Measurements from ENCODE around the gene MIGA2. TPM values are rescaled to one million over a fixed set of nuclear protein-coding genes. Genes with fewer than 3 reads are reported as not detected.

The MIGA2 gene
- total and polyA plus RNA-seq, 2 of the 8 experiments (the other 6 are each of a cell fraction or from before 2014, with no cell fraction given): 24.6 to 39.0 TPM

DNA sequence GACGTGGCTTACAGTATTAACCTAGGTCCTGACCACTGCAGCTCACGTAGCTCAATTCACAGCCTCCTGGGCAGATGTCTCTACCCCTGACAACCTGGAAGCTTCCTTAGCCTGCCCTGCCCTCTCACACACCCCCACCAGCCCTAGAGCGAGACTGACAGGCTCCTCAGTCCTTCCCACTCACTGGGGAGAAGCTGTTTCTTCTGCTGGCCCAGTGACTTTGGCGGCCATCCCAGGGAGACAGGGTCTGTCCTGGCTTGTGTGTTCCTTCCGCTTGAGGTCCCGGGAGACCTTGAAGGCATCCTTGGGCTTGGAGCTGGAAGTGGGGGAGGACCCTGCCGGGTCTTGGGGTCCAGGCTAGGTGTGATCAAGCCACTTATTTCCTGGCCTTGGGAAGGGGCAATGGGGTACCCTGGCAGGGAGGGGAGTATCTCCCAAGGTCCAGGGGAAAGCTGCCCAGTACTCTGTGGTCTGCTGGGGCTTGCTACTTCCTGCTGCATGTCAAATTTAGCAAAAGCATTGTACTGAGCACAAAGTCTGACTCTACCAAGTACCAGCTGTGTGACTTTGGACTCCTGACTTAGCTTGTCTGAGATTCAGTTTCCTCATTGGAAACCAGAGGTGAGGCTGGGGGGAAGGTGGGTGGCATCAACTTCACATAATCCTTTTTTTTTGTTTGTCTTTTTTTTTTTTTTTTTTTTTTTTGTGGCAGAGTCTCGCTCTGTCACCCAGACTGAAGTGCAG is 1.9 kb downstream of the MIGA2 start:
- Histone ChIP-seq H3K23ac (ENCODE audit: insufficient read length) (no peak overlapping the region), H3K4ac (replicated peaks; ENCODE audit: insufficient read length, low read depth, low read length) (no peak overlapping the region), H3K4me2 (ENCODE audit: insufficient read depth in 1 of 2, low read depth in 2 of 2, low read length in 2 of 2) (peak overlapping the region in 1 of 2 experiments; percentile 78; a peak in 1 of 4 replicates), H3K27me3 (replicated peaks in 1 of 4; ENCODE audit: control insufficient read depth in 3 of 4, extremely low read depth in 1 of 4, insufficient read depth in 3 of 4, low read length in 3 of 4) (no peaks in the 10 kb centered on the region), H3K36me3 (ENCODE audit: control insufficient read depth in 2 of 4, insufficient read depth in 4 of 4, low read length in 3 of 4) (peaks cover 0 to 15% (median 7%) of the 10 kb centered on the region in 4 experiments; a peak in 4 of 8 replicates), H3K23me2 (ENCODE audit: low read depth, low read length) (peaks cover 7% of the 10 kb centered on the region), H3K18ac (ENCODE audit: extremely low read depth, low read length) (no peak overlapping the region), H3K4me3 (ENCODE audit: extremely low read depth in 1 of 4, insufficient read depth in 2 of 4, low read depth in 3 of 4, low read length in 4 of 4) (no peak overlapping the region; a peak in 1 of 8 replicates), H3K4me1 (replicated peaks in 1 of 4; ENCODE audit: control insufficient read depth in 3 of 4, insufficient read depth in 4 of 4, low read length in 3 of 4) (peaks cover 0 to 10% (median 5%) of the 10 kb centered on the region in 4 experiments; a peak in 5 of 7 replicates), H2BK5ac (ENCODE audit: low read depth, low read length) (no peak overlapping the region; the same call in 1 of the 2 replicates), H3K9me3 (ENCODE audit: insufficient read depth in 2 of 2, low read depth in 1 of 2, low read length in 1 of 2) (no peaks in the 10 kb centered on the region), H2BK120ac (replicated peaks; ENCODE audit: low read depth, low read length) (no peak overlapping the region), H4K20me1 (replicated peaks in 1 of 2; ENCODE audit: control insufficient read depth in 1 of 2, insufficient read depth in 2 of 2, low read length in 2 of 2) (peaks cover 0 to 5% of the 10 kb centered on the region in 2 experiments), H3K14ac (ENCODE audit: insufficient read length) (no peak overlapping the region), H3K56ac (replicated peaks; ENCODE audit: insufficient read length, low read depth, low read length) (no peak overlapping the region), H4K91ac (replicated peaks; ENCODE audit: insufficient read length, low read length) (no peak overlapping the region), H2AK5ac (ENCODE audit: low read depth, low read length) (no peak overlapping the region), H3K27ac (ENCODE audit: low read depth, low read length) (no peak overlapping the region), H3K9ac (replicated peaks in 1 of 4; ENCODE audit: extremely low read depth in 1 of 4, low read depth in 3 of 4, low read length in 3 of 4) (no peak overlapping the region), H4K5ac (ENCODE audit: insufficient read length, low read depth, low read length) (no peak overlapping the region), H3K79me2 (ENCODE audit: control insufficient read depth in 1 of 2, insufficient read depth in 2 of 2, low read length in 2 of 2) (peaks cover 0 to 23% of the 10 kb centered on the region in 2 experiments; a peak in 2 of 4 replicates), H2BK20ac (ENCODE audit: low read length) (no peak overlapping the region), H4K8ac (ENCODE audit: extremely low read depth, insufficient read depth, low read length) (no peak overlapping the region), H3K79me1 (ENCODE audit: low read depth, low read length) (peaks cover 7% of the 10 kb centered on the region), H2BK12ac (ENCODE audit: low read depth, low read length) (no peak overlapping the region), H2BK15ac (ENCODE audit: low read length) (no peak overlapping the region), H2AFZ (ENCODE audit: low read length) (no peak overlapping the region)
- no peak for DNase-seq (ENCODE audit: low read depth in 1 of 2, low spot score in 2 of 2)
- WGBS, 2 experiments (ENCODE audit: extremely low coverage in 1 of 2, insufficient coverage in 1 of 2, insufficient read length in 1 of 2, insufficient replicate concordance in 2 of 2, low coverage in 1 of 2, low lambda C conversion rate in 2 of 2, missing lambda C conversion rate in 1 of 2): 92% methylated on average over 7 of the region's 8 CpGs; no CpG with 5 or more reads in 1 of the 2 experiments
- TF ChIP-seq RAD21 (IDR thresholded peaks at IDR 0.05 in 1 of 2, conservative IDR thresholded peaks at IDR 0.05 in 1 of 2; ENCODE audit: low read depth in 2 of 2, low read length in 2 of 2) (no peak), TAF7 (optimal IDR thresholded peaks at IDR 0.05; ENCODE audit: borderline replicate concordance, low read depth, low read length) (no peak), BCL11A (IDR thresholded peaks at IDR 0.05; ENCODE audit: low read depth in 2 of 2, low read length in 2 of 2) (no peak)
- CTCF ChIA-PET (ENCODE audit: partially characterized antibody): interaction anchor here (0.7 to 2.7 kb wide), 4 partner anchors 10 to 32 kb away, joined by 3 to 12 read pairs (median 7); partner anchors contain the start of gene SH3GLB2
- FAIRE-seq: no peak
- POLR2A ChIA-PET (ENCODE audit: partially characterized antibody): interaction anchor here (0.6 to 1.7 kb wide), 5 partner anchors 9 to 615 kb away, joined by 3 to 8 read pairs (median 3); no protein-coding TSS in a partner anchor

Measured in H1 (cell line).